Ishikawa (cell line): Measurements from ENCODE around the gene NF1.

ENCODE experiments used
- CEBPB ChIP-seq: IDR thresholded peaks from 2 replicates; pipeline ENCODE4 v1.6.1; 2012
- EGR1 ChIP-seq: IDR thresholded peaks from 2 replicates; pipeline ENCODE4 v1.6.1; 2012
- FOXM1 ChIP-seq: IDR thresholded peaks from 2 replicates; pipeline ENCODE4 v1.6.1; 2012; ENCODE audit warnings: low read depth, borderline replicate concordance
- TAF1 ChIP-seq: IDR thresholded peaks from 2 replicates; pipeline ENCODE4 v1.6.1; 2012; ENCODE audit warnings: low read depth, mild to moderate bottlenecking

GRCh38 chr17:31390426-31390747 is 295.6 kb downstream of the NF1 start:
- no peak for TF ChIP-seq CEBPB
- TF ChIP-seq FOXM1: no peak
- TF ChIP-seq EGR1: no peak
- TF ChIP-seq TAF1: no peak
